Cortex of kidney (tissue), 1 donor: ENCODE measurements around the gene FAM47E.

Experiments
- DNase-seq: peaks from one replicate; lab custom pipeline; 2025; lab: John Stamatoyannopoulos, UW

Gene FAM47E

GRCh38 chr4:76301775-76302162 is 50.2 kb downstream of the FAM47E start:
- no peak for DNase-seq

- DNase-seq: no peak
Measured at GRCh38 chr4:76302826-76303438, 51.4 kb downstream of the FAM47E start.

- DNase-seq: no peak
Measured at GRCh38 chr4:76305033-76305687, 53.6 kb downstream of the FAM47E start.

GRCh38 chr4:76305971-76306881 is 54.7 kb downstream of the FAM47E start, which contains the start of gene STBD1:
TSS of gene STBD1 (plus strand) at chr4:76306733. CDS start at chr4:76306770, 37 bp downstream.
- peak; percentile 13 for DNase-seq

- DNase-seq: no peak
Measured at GRCh38 chr4:76306882-76307659, 55.5 kb downstream of the FAM47E start.

- no peak for DNase-seq
Measured at GRCh38 chr4:76307660-76308014, 56.1 kb downstream of the FAM47E start.

- no peak for DNase-seq
Measured at GRCh38 chr4:76308548-76308947, 57.0 kb downstream of the FAM47E start.

GRCh38 chr4:76309939-76310550 is 58.5 kb downstream of the FAM47E start:
- DNase-seq: no peak

GRCh38 chr4:76310683-76311082 is 59.2 kb downstream of the FAM47E start:
- no peak for DNase-seq

GRCh38 chr4:76311896-76312331 is 60.4 kb downstream of the FAM47E start:
- no peak for DNase-seq

GRCh38 chr4:76312457-76312856 is 60.9 kb downstream of the FAM47E start:
- no peak for DNase-seq

- DNase-seq: no peak
Measured at GRCh38 chr4:76313547-76313946, 62.0 kb downstream of the FAM47E start.

GRCh38 chr4:76315267-76315918 is 63.9 kb downstream of the FAM47E start:
- no peak for DNase-seq

- DNase-seq: no peak
Measured at GRCh38 chr4:76316131-76316530, 64.6 kb downstream of the FAM47E start.

- DNase-seq: no peak
Measured at GRCh38 chr4:76322236-76322635, 70.7 kb downstream of the FAM47E start.

- DNase-seq: no peak
Measured at GRCh38 chr4:76325072-76325471, 73.6 kb downstream of the FAM47E start.

GRCh38 chr4:76326515-76326914 is 75.0 kb downstream of the FAM47E start:
- no peak for DNase-seq
